T-helper 1 cell (primary cell): ENCODE measurements around the gene CTAG1A.
"Not testable (repeated sequence)": the region's sequence is repeated elsewhere in the genome, so short reads cannot be mapped to it uniquely, and the experiment has no call there.

Source experiments
- DNase-seq, 5 donors: peaks; one replicate each; pipeline ENCODE4 v3.0.0-alpha.2; 2012 to 2020

Gene CTAG1A

GRCh38 chrX:154575076-154575475 is 9.9 kb upstream of the CTAG1A start:
- not testable (repeated sequence) for DNase-seq

- not testable (repeated sequence) for DNase-seq
These were observed 1.9 kb upstream of the CTAG1A start for GRCh38 chrX:154582994-154583393.

GRCh38 chrX:154590415-154590814 is 5.5 kb downstream of the CTAG1A start:
- DNase-seq: not testable (repeated sequence)

GRCh38 chrX:154592505-154592904 is 7.6 kb downstream of the CTAG1A start:
- no peak for DNase-seq

GRCh38 chrX:154593201-154593600 is 8.3 kb downstream of the CTAG1A start:
- no peak for DNase-seq

- no peak for DNase-seq
These were observed 9.6 kb downstream of the CTAG1A start for GRCh38 chrX:154594491-154594890.

GRCh38 chrX:154595559-154596249 is 10.8 kb downstream of the CTAG1A start:
- DNase-seq: no peak

- DNase-seq: no peak
These were observed 11.5 kb downstream of the CTAG1A start for GRCh38 chrX:154596290-154596929.

- no peak for DNase-seq
These were observed 12.3 kb downstream of the CTAG1A start for GRCh38 chrX:154597221-154597620.

GRCh38 chrX:154598656-154599055 is 13.7 kb downstream of the CTAG1A start:
- no peak for DNase-seq

GRCh38 chrX:154599531-154599930 is 14.6 kb downstream of the CTAG1A start:
- no peak for DNase-seq

GRCh38 chrX:154600759-154601374 is 15.9 kb downstream of the CTAG1A start:
- DNase-seq: no peak

GRCh38 chrX:154602226-154602625 is 17.3 kb downstream of the CTAG1A start:
- DNase-seq: no peak

- DNase-seq: no peak
These were observed 18.0 kb downstream of the CTAG1A start for GRCh38 chrX:154602766-154603437.

GRCh38 chrX:154603438-154604430 is 18.8 kb downstream of the CTAG1A start:
- no peak for DNase-seq

GRCh38 chrX:154605566-154605965 is 20.6 kb downstream of the CTAG1A start:
- DNase-seq: no peak

GRCh38 chrX:154607370-154607769 is 22.4 kb downstream of the CTAG1A start:
- DNase-seq: no peak

GRCh38 chrX:154607976-154608375 is 23.0 kb downstream of the CTAG1A start:
- not testable (repeated sequence) for DNase-seq

GRCh38 chrX:154608823-154609222 is 23.9 kb downstream of the CTAG1A start:
- DNase-seq: not testable (repeated sequence)

GRCh38 chrX:154611146-154611545 is 26.2 kb downstream of the CTAG1A start:
- DNase-seq: not testable (repeated sequence)

GRCh38 chrX:154613586-154613985 is 28.7 kb downstream of the CTAG1A start:
- DNase-seq: not testable (repeated sequence)

GRCh38 chrX:154619182-154619581 is 34.2 kb downstream of the CTAG1A start, which contains the start of gene CTAG1B:
Gene CTAG1B (minus strand): TSS chrX:154619282. CDS start chrX:154619218, 64 bp downstream.
- DNase-seq: not testable (repeated sequence)
